Measurements from ENCODE around the gene MREG.

- TF ChIP-seq, protein P1, sequence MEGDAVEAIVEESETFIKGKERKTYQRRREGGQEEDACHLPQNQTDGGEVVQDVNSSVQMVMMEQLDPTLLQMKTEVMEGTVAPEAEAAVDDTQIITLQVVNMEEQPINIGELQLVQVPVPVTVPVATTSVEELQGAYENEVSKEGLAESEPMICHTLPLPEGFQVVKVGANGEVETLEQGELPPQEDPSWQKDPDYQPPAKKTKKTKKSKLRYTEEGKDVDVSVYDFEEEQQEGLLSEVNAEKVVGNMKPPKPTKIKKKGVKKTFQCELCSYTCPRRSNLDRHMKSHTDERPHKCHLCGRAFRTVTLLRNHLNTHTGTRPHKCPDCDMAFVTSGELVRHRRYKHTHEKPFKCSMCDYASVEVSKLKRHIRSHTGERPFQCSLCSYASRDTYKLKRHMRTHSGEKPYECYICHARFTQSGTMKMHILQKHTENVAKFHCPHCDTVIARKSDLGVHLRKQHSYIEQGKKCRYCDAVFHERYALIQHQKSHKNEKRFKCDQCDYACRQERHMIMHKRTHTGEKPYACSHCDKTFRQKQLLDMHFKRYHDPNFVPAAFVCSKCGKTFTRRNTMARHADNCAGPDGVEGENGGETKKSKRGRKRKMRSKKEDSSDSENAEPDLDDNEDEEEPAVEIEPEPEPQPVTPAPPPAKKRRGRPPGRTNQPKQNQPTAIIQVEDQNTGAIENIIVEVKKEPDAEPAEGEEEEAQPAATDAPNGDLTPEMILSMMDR (conservative IDR thresholded peaks at IDR 0.05), result no peak
- TF ChIP-seq ZFX (IDR thresholded peaks at IDR 0.05), result no peak
Measured at GRCh38 chr2:216044883-216045486, 31.6 kb upstream of the MREG start.

All from C4-2B (cell line).